Pancreas (tissue), 10 donors: ENCODE data around the gene SLC2A4. TPM values are rescaled to one million over a fixed set of nuclear protein-coding genes. Genes with fewer than 3 reads are reported as not detected.

Source experiments
- ATAC-seq, 4 donors: fragments of 200-7000 bp; cut with Tn5 transposase; one replicate each; pipeline versions ENCODE4 v1.8.0 to v1.9.1; 2020; ENCODE audit warnings: mild to moderate bottlenecking in 4 of 4, moderate library complexity in 4 of 4
- DNase-seq, 6 donors: peaks; one replicate each; pipeline ENCODE4 v3.0.0-alpha.2; 2020
- FAIRE-seq: peaks from 2 replicates; lab custom pipeline; 2012; peaks lifted over from hg19 to GRCh38; lab: Jason Lieb, UNC
- H3K27ac ChIP-seq, 4 donors: fragments of 200-600 bp; sonication (generic); 1 replicate in 3 of 4; 2 replicates in 1 of 4; pipeline versions ENCODE4 v1.5.0 to v1.8.0; 2020
- H3K27me3 ChIP-seq, 4 donors: fragments of 200-600 bp; one replicate each; pipeline ENCODE4 v1.8.0; 2021
- H3K36me3 ChIP-seq, 3 donors: fragments of 200-600 bp; sonication (generic) in 1 of 3; one replicate each; pipeline versions ENCODE4 v1.5.0 to v1.8.0; 2020 to 2021
- H3K4me1 ChIP-seq, 3 donors: fragments of 200-600 bp; one replicate each; pipeline ENCODE4 v1.8.0; 2021
- H3K4me3 ChIP-seq, 4 donors: fragments of 200-600 bp; sonication (generic) in 2 of 4; one replicate each; pipeline versions ENCODE4 v1.5.0 to v1.8.0; 2020 to 2021
- H3K9me3 ChIP-seq, 4 donors: fragments of 200-600 bp; one replicate each; pipeline ENCODE4 v1.8.0; 2021
- WGBS, 2 donors: extraction: QIAGEN DNeasy Blood & Tissue Kit; methylation state at CpG; one replicate each; pipeline ENCODE4 v1.1.7; 2013; 5-methylcytosine and 5-hydroxymethylcytosine counted together
- intact Hi-C, 3 donors: fragments of 100-400 bp; cut with DNase I; formaldehyde crosslinking; loops; one replicate each; pipeline versions ENCODE4 v1.11.1 to v1.14.2; 2022
- polyA plus RNA-seq, 2 donors: library from polyadenylated mRNA; stranded (reverse); fragments of 200-250 nt; gene quantifications; one replicate each; pipeline ENCODE4 v1.2.3, GENCODE V29; 2013
- total RNA-seq, 6 donors: library from RNA; stranded (reverse); fragmentation: NEBNext Ultra II Directional in 4 of 6; extraction: Animal tissue kit (Norgen Biotek cat#: 25700) in 4 of 6; gene quantifications; one replicate each; pipeline versions ENCODE4 v1.2.1 to v1.2.4, GENCODE V29; 2021 to 2023
- TF ChIP-seq, protein P1 (sequence below), 4 donors: fragments of 200-600 bp; sonication (generic) in 3 of 4; IDR thresholded peaks; one replicate each; pipeline versions ENCODE4 v1.5.0 to v1.8.0; 2021; ENCODE audit warnings: antibody characterized with exemption in 4 of 4
- donor health status: healthy with polysubstance abuse.
- donor health status: DM: no; HTN: no; CAD: no; lungs with moderate emphysema.
- donor health status: DM: no; HTN: no; CAD: no.
- donor health status: control.
- donor health status: control.
- donor health status: Bipolar disorder and iron deficiency.
- donor health status: DM: yes; HTN: yes; CAD: no.
- donor health status: DM: no; HTN: no; CAD: no.
- donor health status: DM: no; HTN: no; CAD: no.
- donor health status: DM: yes; HTN: yes; CAD: no.

The SLC2A4 gene
- total and polyA plus RNA-seq, 8 donors: 0.16 to 1.8 (median 0.60) TPM

- ATAC-seq (peak; percentile 26 to 51 (median 34)), FAIRE-seq (no peak), DNase-seq (peak in 4 of 6 donors; percentile 51 to 86 (median 66))
- Histone ChIP-seq H3K4me1 (peaks cover 12 to 23% (median 16%) of the 10 kb centered on the region in 3 donors), H3K27ac (peak overlapping the region; percentile 82 to 91 (median 88)), H3K4me3 (peak overlapping the region; percentile 71 to 93 (median 92)), H3K9me3 (no peaks in the 10 kb centered on the region), H3K36me3 (peaks cover 6 to 43% (median 32%) of the 10 kb centered on the region in 3 donors), H3K27me3 (no peaks in the 10 kb centered on the region)
- WGBS, 2 donors: 17 to 23% methylated on average over 30 of the region's 30 CpGs
- intact Hi-C loops: loop anchor here in 1 of 3 donors (10.0 kb wide), 1 partner anchor 51 kb away; the partner anchor contains the start of gene CLDN7
- TF ChIP-seq, protein P1, sequence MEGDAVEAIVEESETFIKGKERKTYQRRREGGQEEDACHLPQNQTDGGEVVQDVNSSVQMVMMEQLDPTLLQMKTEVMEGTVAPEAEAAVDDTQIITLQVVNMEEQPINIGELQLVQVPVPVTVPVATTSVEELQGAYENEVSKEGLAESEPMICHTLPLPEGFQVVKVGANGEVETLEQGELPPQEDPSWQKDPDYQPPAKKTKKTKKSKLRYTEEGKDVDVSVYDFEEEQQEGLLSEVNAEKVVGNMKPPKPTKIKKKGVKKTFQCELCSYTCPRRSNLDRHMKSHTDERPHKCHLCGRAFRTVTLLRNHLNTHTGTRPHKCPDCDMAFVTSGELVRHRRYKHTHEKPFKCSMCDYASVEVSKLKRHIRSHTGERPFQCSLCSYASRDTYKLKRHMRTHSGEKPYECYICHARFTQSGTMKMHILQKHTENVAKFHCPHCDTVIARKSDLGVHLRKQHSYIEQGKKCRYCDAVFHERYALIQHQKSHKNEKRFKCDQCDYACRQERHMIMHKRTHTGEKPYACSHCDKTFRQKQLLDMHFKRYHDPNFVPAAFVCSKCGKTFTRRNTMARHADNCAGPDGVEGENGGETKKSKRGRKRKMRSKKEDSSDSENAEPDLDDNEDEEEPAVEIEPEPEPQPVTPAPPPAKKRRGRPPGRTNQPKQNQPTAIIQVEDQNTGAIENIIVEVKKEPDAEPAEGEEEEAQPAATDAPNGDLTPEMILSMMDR (IDR thresholded peaks at IDR 0.05): no peak
Observed at GRCh38 chr17:7315570-7316235, 34.2 kb downstream of the SLC2A4 start.

DNA sequence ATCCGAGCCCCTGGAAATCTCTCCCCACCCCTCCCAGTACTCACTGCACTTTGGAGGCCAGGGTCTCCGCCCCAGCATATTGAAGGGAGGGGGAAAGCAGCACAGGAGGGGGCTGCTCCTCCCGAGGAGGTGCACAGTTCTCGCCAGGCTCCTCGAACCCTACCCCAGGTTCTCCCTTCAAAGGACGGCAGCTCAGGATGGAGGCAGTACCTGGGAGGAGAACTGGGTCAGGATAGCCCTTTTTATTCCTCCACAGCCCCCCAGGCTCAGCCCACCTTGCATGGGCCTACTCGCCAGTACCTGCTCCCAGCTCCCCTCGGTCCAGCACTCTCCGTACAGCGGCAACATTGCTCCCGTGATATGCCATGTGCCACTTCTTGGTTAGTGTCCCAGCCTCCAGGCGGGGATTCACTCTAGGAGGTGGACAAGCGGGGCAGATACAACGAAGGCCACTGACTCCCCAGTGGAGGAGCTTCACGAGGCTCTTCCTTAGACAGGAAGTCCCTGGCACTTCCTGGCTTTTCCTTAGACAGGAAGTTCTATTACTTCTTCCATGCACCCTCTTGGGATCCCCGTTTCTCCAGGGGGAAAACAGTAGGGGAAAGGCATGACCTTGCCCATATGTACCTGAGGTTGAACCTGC, 35.8 kb downstream of the SLC2A4 start:
- WGBS, 2 donors: 82 to 90% methylated on average over 16 of the region's 16 CpGs
- ATAC-seq: no peak
- peak in 2 of 6 donors; percentile 45 to 55 for DNase-seq
- Histone ChIP-seq H3K27ac (no peak overlapping the region), H3K36me3 (peaks cover 0 to 37% (median 28%) of the 10 kb centered on the region in 3 donors), H3K27me3 (no peaks in the 10 kb centered on the region), H3K4me3 (no peak overlapping the region), H3K9me3 (no peaks in the 10 kb centered on the region), H3K4me1 (peaks cover 12 to 23% (median 15%) of the 10 kb centered on the region in 3 donors)
- TF ChIP-seq, protein P1 (IDR thresholded peaks at IDR 0.05): no peak
- FAIRE-seq: no peak
- intact Hi-C loops: loop anchor here in 1 of 3 donors (10.0 kb wide), 1 partner anchor 52 kb away; the partner anchor contains the start of gene CLDN7

DNA sequence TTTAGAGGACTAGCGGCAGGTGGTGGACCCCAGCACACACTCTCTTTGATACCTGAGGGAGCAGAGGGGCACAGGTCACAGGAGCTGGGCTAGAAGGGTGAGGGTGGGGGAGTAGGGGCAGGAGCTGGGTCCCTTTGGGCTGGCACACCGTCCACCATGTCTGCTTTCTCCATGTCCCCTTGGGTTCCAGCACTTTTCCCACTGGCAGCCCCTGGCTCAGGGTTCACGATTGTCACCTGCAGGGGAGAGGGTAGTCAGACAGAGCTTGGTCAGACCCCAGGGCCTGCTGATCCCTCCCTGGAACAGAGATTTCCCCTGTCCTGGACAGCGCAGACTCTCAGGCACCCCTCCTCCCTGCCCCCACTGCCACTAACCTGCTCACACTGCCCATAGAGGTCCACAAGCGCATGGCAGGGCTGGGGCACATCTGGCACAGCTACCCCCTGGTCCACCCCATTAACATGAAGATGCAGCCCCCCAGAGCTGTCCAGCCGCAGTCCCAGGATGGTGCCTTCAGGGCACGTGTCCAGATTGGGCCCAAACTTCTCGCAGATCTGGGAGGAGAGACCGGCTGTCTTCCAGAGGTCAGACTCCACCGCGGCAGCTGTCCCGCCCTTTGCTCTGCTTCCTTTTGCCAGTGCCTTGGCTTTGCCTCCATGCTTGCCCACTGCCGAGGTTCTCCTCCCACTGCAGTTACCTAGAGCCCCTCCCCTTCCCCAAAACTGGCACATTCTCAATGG, 36.8 kb downstream of the SLC2A4 start:
- peaks cover 0 to 39% (median 18%) of the 10 kb centered on the region in 3 donors for H3K36me3 ChIP-seq
- H3K9me3 ChIP-seq: no peaks in the 10 kb centered on the region
- H3K27me3 ChIP-seq: no peaks in the 10 kb centered on the region
- intact Hi-C loops: loop anchor here in 1 of 3 donors (10.0 kb wide), 1 partner anchor 53 kb away; the partner anchor contains the start of gene CLDN7
- TF ChIP-seq, protein P1 (IDR thresholded peaks at IDR 0.05): no peak
- no peak for FAIRE-seq
- peak in 2 of 6 donors; percentile 15 to 70 for DNase-seq
- ATAC-seq: no peak
- no peak overlapping the region for H3K4me3 ChIP-seq
- 91 to 93% methylated on average over 13 of the region's 13 CpGs for WGBS, 2 donors
- H3K4me1 ChIP-seq: peaks cover 7 to 18% (median 15%) of the 10 kb centered on the region in 3 donors
- no peak overlapping the region for H3K27ac ChIP-seq

DNA sequence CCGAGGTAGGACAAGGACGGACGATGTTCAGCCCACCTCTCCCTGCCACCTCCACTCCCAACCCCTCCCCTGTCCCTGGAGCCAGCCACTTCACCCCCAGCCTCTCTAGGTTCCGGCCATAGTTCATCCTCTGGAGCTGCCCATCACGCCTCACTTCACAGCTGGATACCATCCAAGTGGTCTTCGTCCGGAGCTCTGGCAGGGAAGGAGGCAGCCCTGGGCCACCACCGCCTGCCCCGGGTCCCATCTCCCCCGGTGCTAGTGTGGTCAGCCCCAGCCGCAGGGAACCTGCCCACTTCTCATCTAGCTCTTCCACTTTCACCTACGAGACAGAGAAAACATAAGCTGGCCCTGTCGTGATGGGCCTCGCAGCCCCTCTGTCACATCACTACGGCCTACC, 39.9 kb downstream of the SLC2A4 start:
- H3K4me1 ChIP-seq: no peaks in the 10 kb centered on the region
- peaks cover 0 to 39% (median 10%) of the 10 kb centered on the region in 3 donors for H3K36me3 ChIP-seq
- no peaks in the 10 kb centered on the region for H3K27me3 ChIP-seq
- no peak for ATAC-seq
- H3K9me3 ChIP-seq: no peaks in the 10 kb centered on the region
- DNase-seq: peak in 1 of 6 donors; percentile 47
- H3K4me3 ChIP-seq: no peak overlapping the region
- TF ChIP-seq, protein P1 (IDR thresholded peaks at IDR 0.05): no peak
- FAIRE-seq: no peak
- WGBS, 2 donors: 89 to 92% methylated on average over 15 of the region's 15 CpGs
- intact Hi-C loops: no loop called here
- H3K27ac ChIP-seq: no peak overlapping the region
